Erythroblast (primary cell): ENCODE data around the gene VAV2.

Experiments
- DNase-seq, 2 experiments: peaks; one replicate each; lab custom pipeline; 2025; lab: John Stamatoyannopoulos, UW
- GATA1 ChIP-seq: IDR thresholded peaks from 2 replicates; pipeline ENCODE4 v1.6.1; 2011; ENCODE audit warnings: low read depth, mild to moderate bottlenecking, control low read depth, low read length, moderate library complexity
- POLR2A ChIP-seq: IDR thresholded peaks from 2 replicates; pipeline ENCODE4 v1.6.1; 2011; ENCODE audit warnings: mild to moderate bottlenecking, low read length

Gene VAV2

GRCh38 chr9:133735415-133735775 lies 256.7 kb downstream of the VAV2 start:
- TF ChIP-seq POLR2A (no peak), GATA1 (no peak)
- no peak for DNase-seq

GRCh38 chr9:133734590-133735414 lies 257.3 kb downstream of the VAV2 start:
- DNase-seq, result no peak
- TF ChIP-seq POLR2A, result no peak
- no peak for TF ChIP-seq GATA1

GRCh38 chr9:133733796-133734533 lies 258.2 kb downstream of the VAV2 start:
- TF ChIP-seq POLR2A, result no peak
- TF ChIP-seq GATA1, result no peak
- DNase-seq, result peak; percentile 15 to 16

GRCh38 chr9:133733421-133733795 lies 258.7 kb downstream of the VAV2 start:
- TF ChIP-seq POLR2A (no peak), GATA1 (no peak)
- DNase-seq, result no peak

GRCh38 chr9:133732639-133733408 lies 259.3 kb downstream of the VAV2 start:
- no peak for DNase-seq
- TF ChIP-seq GATA1 (no peak), POLR2A (no peak)

GRCh38 chr9:133731876-133732638 lies 260.1 kb downstream of the VAV2 start:
- no peak for TF ChIP-seq GATA1
- TF ChIP-seq POLR2A, result no peak
- DNase-seq, result peak in 1 of 2 experiments; percentile 6

GRCh38 chr9:133730994-133731715 lies 261.0 kb downstream of the VAV2 start:
- no peak for TF ChIP-seq GATA1
- no peak for TF ChIP-seq POLR2A
- no peak for DNase-seq

- DNase-seq, result no peak
- TF ChIP-seq GATA1 (no peak), POLR2A (no peak)
Measured at GRCh38 chr9:133729617-133730281, 262.4 kb downstream of the VAV2 start.

- TF ChIP-seq POLR2A (no peak), GATA1 (no peak)
Measured at GRCh38 chr9:133728856-133729616, 263.1 kb downstream of the VAV2 start.

GRCh38 chr9:133727876-133728441 lies 264.2 kb downstream of the VAV2 start:
- TF ChIP-seq GATA1 (no peak), POLR2A (no peak)
- no peak for DNase-seq

More at GRCh38 chr9:133728856-133729616, 263.1 kb downstream of the VAV2 start:
- DNase-seq, result no peak

- DNase-seq, result no peak
- no peak for TF ChIP-seq POLR2A
- TF ChIP-seq GATA1, result no peak
Measured at GRCh38 chr9:133727277-133727875, 264.7 kb downstream of the VAV2 start.
